DND-41 (cell line): ENCODE data around the gene OR10J1.

Experiments
- ATAC-seq: fragments of 200-7000 bp; cut with Tn5 transposase; 3 replicates; pipeline ENCODE4 v1.9.1; 2021; ENCODE audit warnings: low read depth; ENCODE audit not compliant: insufficient read depth
- DNase-seq: peaks from one replicate; pipeline ENCODE4 v3.0.0-alpha.2; 2020
- H2AFZ ChIP-seq: 2 replicates; pipeline ENCODE4 v1.6.0; 2012; ENCODE audit warnings: low read depth, low read length
- H3K27ac ChIP-seq: 2 replicates; pipeline ENCODE4 v1.5.1; 2012; ENCODE audit warnings: low read length, inconsistent platforms
- H3K27me3 ChIP-seq: fragments of 200-600 bp; sonication (generic); 2 replicates; pipeline ENCODE4 v1.6.0; 2012; ENCODE audit warnings: low read length, mild to moderate bottlenecking, inconsistent platforms; ENCODE audit not compliant: insufficient read depth, poor library complexity
- H3K36me3 ChIP-seq: 2 replicates; pipeline ENCODE4 v1.5.1; 2012; ENCODE audit warnings: low read length, inconsistent platforms; ENCODE audit not compliant: insufficient read depth
- H3K4me1 ChIP-seq: 2 replicates; pipeline ENCODE4 v1.5.1; 2012; ENCODE audit warnings: mild to moderate bottlenecking, low read length; ENCODE audit not compliant: insufficient read depth
- H3K4me2 ChIP-seq: 2 replicates; pipeline ENCODE4 v1.6.0; 2012; ENCODE audit warnings: mild to moderate bottlenecking, moderate library complexity, low read length, inconsistent platforms; ENCODE audit not compliant: insufficient read depth
- H3K4me3 ChIP-seq, 2 experiments: fragments of 200-600 bp in 1 of 2; shearing (Covaris generic) in 1 of 2; 2 replicates each; pipeline ENCODE4 v1.5.1; 2012 to 2016; ENCODE audit warnings: inconsistent platforms in 2 of 2, low read length in 2 of 2, mild to moderate bottlenecking in 2 of 2, low read depth in 1 of 2, moderate library complexity in 1 of 2
- H3K79me2 ChIP-seq: 2 replicates; pipeline ENCODE4 v1.6.0; 2012; ENCODE audit warnings: low read length, inconsistent platforms; ENCODE audit not compliant: insufficient read depth
- H3K9ac ChIP-seq: 2 replicates; pipeline ENCODE4 v1.6.0; 2012; ENCODE audit warnings: low read depth, mild to moderate bottlenecking, inconsistent platforms, low read length, moderate library complexity
- H3K9me3 ChIP-seq: 2 replicates; pipeline ENCODE4 v1.5.1; 2012; ENCODE audit warnings: low read length, moderate library complexity, mild to moderate bottlenecking, inconsistent platforms; ENCODE audit not compliant: insufficient read depth, severe bottlenecking
- H4K20me1 ChIP-seq: 2 replicates; pipeline ENCODE4 v1.6.0; 2012; ENCODE audit warnings: low read length; ENCODE audit not compliant: insufficient read depth
- EZH2 ChIP-seq: IDR thresholded peaks from 3 replicates; pipeline ENCODE4 v1.6.1; 2012; ENCODE audit warnings: borderline replicate concordance, low read depth, mild to moderate bottlenecking, moderate library complexity, low read length, inconsistent platforms; ENCODE audit not compliant: severe bottlenecking
- TF ChIP-seq, protein P1 (sequence below): IDR thresholded peaks from 2 replicates; pipeline ENCODE4 v1.5.1; 2012; ENCODE audit warnings: borderline replicate concordance, low read length, moderate library complexity, mild to moderate bottlenecking; ENCODE audit not compliant: poor library complexity, severe bottlenecking; ENCODE audit errors: extremely low read depth

The OR10J1 gene

GRCh38 chr1:159469921-159470533, 30.5 kb downstream of the OR10J1 start:
- no peak overlapping the region for H3K4me2 ChIP-seq
- no peak overlapping the region for H3K27ac ChIP-seq
- H3K4me3 ChIP-seq: no peak overlapping the region
- no peaks in the 10 kb centered on the region for H3K79me2 ChIP-seq
- no peaks in the 10 kb centered on the region for H3K36me3 ChIP-seq
- no peak overlapping the region for H2AFZ ChIP-seq
- no peak overlapping the region for H3K9ac ChIP-seq
- ATAC-seq: no peak
- no peak for DNase-seq
- H4K20me1 ChIP-seq: no peaks in the 10 kb centered on the region
- no peaks in the 10 kb centered on the region for H3K27me3 ChIP-seq
- no peaks in the 10 kb centered on the region for H3K9me3 ChIP-seq
- H3K4me1 ChIP-seq: no peaks in the 10 kb centered on the region
- TF ChIP-seq EZH2: no peak
- TF ChIP-seq, protein P1, sequence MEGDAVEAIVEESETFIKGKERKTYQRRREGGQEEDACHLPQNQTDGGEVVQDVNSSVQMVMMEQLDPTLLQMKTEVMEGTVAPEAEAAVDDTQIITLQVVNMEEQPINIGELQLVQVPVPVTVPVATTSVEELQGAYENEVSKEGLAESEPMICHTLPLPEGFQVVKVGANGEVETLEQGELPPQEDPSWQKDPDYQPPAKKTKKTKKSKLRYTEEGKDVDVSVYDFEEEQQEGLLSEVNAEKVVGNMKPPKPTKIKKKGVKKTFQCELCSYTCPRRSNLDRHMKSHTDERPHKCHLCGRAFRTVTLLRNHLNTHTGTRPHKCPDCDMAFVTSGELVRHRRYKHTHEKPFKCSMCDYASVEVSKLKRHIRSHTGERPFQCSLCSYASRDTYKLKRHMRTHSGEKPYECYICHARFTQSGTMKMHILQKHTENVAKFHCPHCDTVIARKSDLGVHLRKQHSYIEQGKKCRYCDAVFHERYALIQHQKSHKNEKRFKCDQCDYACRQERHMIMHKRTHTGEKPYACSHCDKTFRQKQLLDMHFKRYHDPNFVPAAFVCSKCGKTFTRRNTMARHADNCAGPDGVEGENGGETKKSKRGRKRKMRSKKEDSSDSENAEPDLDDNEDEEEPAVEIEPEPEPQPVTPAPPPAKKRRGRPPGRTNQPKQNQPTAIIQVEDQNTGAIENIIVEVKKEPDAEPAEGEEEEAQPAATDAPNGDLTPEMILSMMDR: no peak

GRCh38 chr1:159473335-159473734, 33.8 kb downstream of the OR10J1 start:
- H3K27me3 ChIP-seq: no peaks in the 10 kb centered on the region
- H3K4me2 ChIP-seq: no peak overlapping the region
- no peak overlapping the region for H2AFZ ChIP-seq
- TF ChIP-seq EZH2: no peak
- TF ChIP-seq, protein P1: no peak
- H3K9ac ChIP-seq: no peak overlapping the region
- DNase-seq: no peak
- H3K9me3 ChIP-seq: no peaks in the 10 kb centered on the region
- H3K4me1 ChIP-seq: no peaks in the 10 kb centered on the region
- H3K36me3 ChIP-seq: no peaks in the 10 kb centered on the region
- H3K27ac ChIP-seq: no peak overlapping the region
- no peak overlapping the region for H3K4me3 ChIP-seq
- H3K79me2 ChIP-seq: no peaks in the 10 kb centered on the region
- H4K20me1 ChIP-seq: no peaks in the 10 kb centered on the region
- ATAC-seq: no peak

DNA sequence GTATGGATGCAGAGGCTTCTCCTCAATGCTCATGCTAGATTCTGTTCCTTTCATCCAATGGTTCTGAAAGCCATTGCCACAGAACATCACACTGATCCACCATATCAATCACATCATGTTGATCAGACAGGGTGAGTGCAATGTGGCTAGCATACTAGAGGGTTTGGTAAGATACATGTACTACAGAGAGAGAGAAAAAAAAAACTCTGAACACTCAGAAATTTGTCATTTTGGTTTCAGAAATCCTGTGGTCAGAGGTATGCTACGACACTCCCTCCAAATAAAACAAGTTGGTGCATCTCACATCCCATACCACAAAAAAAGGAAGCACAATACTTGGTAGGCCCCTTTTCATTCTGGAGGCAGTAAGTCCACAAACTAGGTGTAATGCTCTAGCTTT, 35.4 kb downstream of the OR10J1 start:
- TF ChIP-seq EZH2: no peak
- TF ChIP-seq, protein P1: no peak
- H3K27me3 ChIP-seq: no peaks in the 10 kb centered on the region

More for the DNA sequence above, 35.4 kb downstream of the OR10J1 start:
- H3K9ac ChIP-seq: no peak overlapping the region
- H3K4me3 ChIP-seq: no peak overlapping the region
- H3K9me3 ChIP-seq: no peaks in the 10 kb centered on the region
- H3K4me1 ChIP-seq: no peaks in the 10 kb centered on the region
- no peaks in the 10 kb centered on the region for H3K36me3 ChIP-seq
- no peak for ATAC-seq
- no peaks in the 10 kb centered on the region for H3K79me2 ChIP-seq
- no peak overlapping the region for H2AFZ ChIP-seq
- no peak for DNase-seq
- no peak overlapping the region for H3K4me2 ChIP-seq
- no peaks in the 10 kb centered on the region for H4K20me1 ChIP-seq
- no peak overlapping the region for H3K27ac ChIP-seq
